Measurements from ENCODE around the gene NECTIN4.
"Not testable (repeated sequence)": the region's sequence is repeated elsewhere in the genome, so short reads cannot be mapped to it uniquely, and the experiment has no call there.

The NECTIN4 gene

GRCh38 chr1:161089251-161089924, at the start of gene NECTIN4:
Gene NECTIN4, minus strand, starts transcription at chr1:161089558. Its CDS starts 262 bp downstream, at chr1:161089296.
- DNase-seq (ENCODE audit: low spot score): no peak

- DNase-seq (ENCODE audit: low spot score): no peak
These were observed 49.1 kb upstream of the NECTIN4 start for GRCh38 chr1:161138431-161138830.

GRCh38 chr1:161137881-161138280, 48.5 kb upstream of the NECTIN4 start:
- DNase-seq (ENCODE audit: low spot score): no peak

- peak; percentile 17 for DNase-seq (ENCODE audit: low spot score)
These were observed 43.9 kb upstream of the NECTIN4 start for GRCh38 chr1:161133220-161133740.

- DNase-seq (ENCODE audit: low spot score): peak; percentile 69
These were observed 43.3 kb upstream of the NECTIN4 start, which contains the start of gene DEDD for GRCh38 chr1:161132410-161133219. Gene DEDD, minus strand, starts transcription at chr1:161132667. Its CDS starts 8,205 bp downstream, at chr1:161124462.

- peak; percentile 12 for DNase-seq (ENCODE audit: low spot score)
These were observed 42.4 kb upstream of the NECTIN4 start for GRCh38 chr1:161131523-161132409.

- DNase-seq (ENCODE audit: low spot score): no peak
These were observed 40.9 kb upstream of the NECTIN4 start for GRCh38 chr1:161130266-161130665.

- no peak for DNase-seq (ENCODE audit: low spot score)
These were observed 39.4 kb upstream of the NECTIN4 start for GRCh38 chr1:161128591-161129420.

- no peak for DNase-seq (ENCODE audit: low spot score)
These were observed 38.3 kb upstream of the NECTIN4 start for GRCh38 chr1:161127649-161128048.

- no peak for DNase-seq (ENCODE audit: low spot score)
These were observed 33.6 kb upstream of the NECTIN4 start for GRCh38 chr1:161122967-161123366.

GRCh38 chr1:161121834-161122233, 32.5 kb upstream of the NECTIN4 start:
- DNase-seq (ENCODE audit: low spot score): no peak

GRCh38 chr1:161121042-161121650, 31.8 kb upstream of the NECTIN4 start:
- DNase-seq (ENCODE audit: low spot score): no peak

GRCh38 chr1:161119092-161119903, 29.9 kb upstream of the NECTIN4 start:
- no peak for DNase-seq (ENCODE audit: low spot score)

- DNase-seq (ENCODE audit: low spot score): peak; percentile 71
These were observed 28.6 kb upstream of the NECTIN4 start, which contains the start of the genes NIT1 and PFDN2 for GRCh38 chr1:161117759-161118581. Gene NIT1, plus strand, starts transcription at chr1:161118105. Its CDS starts 72 bp downstream, at chr1:161118177. Gene PFDN2, minus strand, starts transcription at chr1:161118037. Its CDS starts 11 bp downstream, at chr1:161118026.

- DNase-seq (ENCODE audit: low spot score): not testable (repeated sequence)
These were observed 26.6 kb upstream of the NECTIN4 start for GRCh38 chr1:161115961-161116360.

GRCh38 chr1:161115132-161115711, 25.9 kb upstream of the NECTIN4 start:
- no peak for DNase-seq (ENCODE audit: low spot score)

GRCh38 chr1:161114556-161114955, 25.2 kb upstream of the NECTIN4 start:
- no peak for DNase-seq (ENCODE audit: low spot score)

GRCh38 chr1:161113915-161114314, 24.6 kb upstream of the NECTIN4 start:
- DNase-seq (ENCODE audit: low spot score): no peak

Measured in HuH-7.5 (cell line).